Measurements from ENCODE around the gene GAPT.
"Not testable (repeated sequence)": the region's sequence is repeated elsewhere in the genome, so short reads cannot be mapped to it uniquely, and the experiment has no call there.

The GAPT gene

GRCh38 chr5:58505502-58505901, 14.3 kb downstream of the GAPT start:
- DNase-seq (ENCODE audit: low read depth): no peak

GRCh38 chr5:58505971-58506640, 14.9 kb downstream of the GAPT start:
- no peak for DNase-seq (ENCODE audit: low read depth)

GRCh38 chr5:58507715-58508114, 16.5 kb downstream of the GAPT start:
- DNase-seq (ENCODE audit: low read depth): no peak

- DNase-seq (ENCODE audit: low read depth): no peak
Observed at GRCh38 chr5:58517198-58517597, 26.0 kb downstream of the GAPT start.

GRCh38 chr5:58523956-58524355, 32.7 kb downstream of the GAPT start:
- no peak for DNase-seq (ENCODE audit: low read depth)

GRCh38 chr5:58524571-58524970, 33.3 kb downstream of the GAPT start:
- DNase-seq (ENCODE audit: low read depth): no peak

- DNase-seq (ENCODE audit: low read depth): no peak
Observed at GRCh38 chr5:58530942-58531490, 39.8 kb downstream of the GAPT start.

- not testable (repeated sequence) for DNase-seq (ENCODE audit: low read depth)
Observed at GRCh38 chr5:58541935-58542334, 50.7 kb downstream of the GAPT start.

- DNase-seq (ENCODE audit: low read depth): no peak
Observed at GRCh38 chr5:58542709-58543108, 51.5 kb downstream of the GAPT start.

GRCh38 chr5:58543723-58544122, 52.5 kb downstream of the GAPT start:
- DNase-seq (ENCODE audit: low read depth): no peak

GRCh38 chr5:58544195-58544594, 53.0 kb downstream of the GAPT start:
- DNase-seq (ENCODE audit: low read depth): no peak

- no peak for DNase-seq (ENCODE audit: low read depth)
Observed at GRCh38 chr5:58544926-58545325, 53.7 kb downstream of the GAPT start.

- no peak for DNase-seq (ENCODE audit: low read depth)
Observed at GRCh38 chr5:58545912-58546311, 54.7 kb downstream of the GAPT start.

Measured in HS-27A (cell line).